K562 (cell line): ENCODE measurements around the gene LMO7. TPM values are rescaled to one million over a fixed set of nuclear protein-coding genes. Genes with fewer than 3 reads are reported as not detected.

ENCODE experiments used
- ATAC-seq: fragments of 200-7000 bp; cut with Tn5 transposase; 3 replicates; pipeline ENCODE4 v1.9.1; 2020; ENCODE audit warnings: moderate library complexity
- BruUV-seq: library from RNA; stranded (reverse); fragments of 400-500 nt; replicated peaks from 2 replicates; lab custom pipeline; 2021; lab: Mats Ljungman, UMichigan
- CTCF ChIA-PET: fragments of 300-600 bp; formaldehyde crosslinking; extraction: SDS; loops from one replicate; lab custom pipeline; 2021; ENCODE audit warnings: low intra/inter-chr PET ratio; lab: Yijun Ruan, JAX
- POLR2A ChIA-PET: fragments of 300-600, 350-650 bp; sonication (Branson Sonifier 250); formaldehyde crosslinking; extraction: SDS; loops from one replicate; lab custom pipeline; 2021; ENCODE audit warnings: antibody characterized with exemption, inconsistent platforms; lab: Yijun Ruan, JAX
- DNase-seq, 4 experiments: peaks; one replicate each; pipeline versions ENCODE4 v3.0.0 to v3.0.0-alpha.2; 2011 to 2018; ENCODE audit warnings: low spot score in 3 of 4, mixed read lengths in 3 of 4; ENCODE audit errors: extremely low read depth in 1 of 4
- FAIRE-seq: peaks from 2 replicates; lab custom pipeline; 2011; peaks lifted over from hg19 to GRCh38; lab: Jason Lieb, UNC
- H2AFZ ChIP-seq: 2 replicates; pipeline ENCODE4 v1.6.0; 2011; ENCODE audit warnings: low read depth, low read length, control low read depth, inconsistent platforms
- H3K27ac ChIP-seq: fragments of 200-600 bp; 3 replicates; pipeline ENCODE4 v1.8.0; 2011; ENCODE audit warnings: low read depth, mild to moderate bottlenecking, control low read depth, inconsistent platforms, low read length, moderate library complexity, mixed read lengths; ENCODE audit errors: extremely low read depth
- H3K27me3 ChIP-seq, 2 experiments: fragments of 300-600 bp in 1 of 2; 2 replicates in 1 of 2; 3 replicates in 1 of 2; pipeline versions ENCODE4 v1.6.0 to v1.8.0; 2011; ENCODE audit warnings: inconsistent platforms in 2 of 2, low read length in 2 of 2, mild to moderate bottlenecking in 1 of 2, mixed read lengths in 1 of 2, moderate library complexity in 1 of 2; ENCODE audit not compliant: control insufficient read depth in 2 of 2, insufficient read depth in 2 of 2
- H3K36me3 ChIP-seq: fragments of 300-600 bp; 3 replicates; pipeline ENCODE4 v1.8.0; 2011; ENCODE audit warnings: mild to moderate bottlenecking, low read length, inconsistent platforms; ENCODE audit not compliant: control insufficient read depth, insufficient read depth
- H3K4me1 ChIP-seq, 2 experiments: fragments of 200-600 bp in 1 of 2; replicated peaks in 1 of 2; 2 replicates in 1 of 2; 3 replicates in 1 of 2; pipeline versions ENCODE4 v1.5.1 to v1.8.0; 2011; ENCODE audit warnings: inconsistent platforms in 2 of 2, low read length in 2 of 2, mild to moderate bottlenecking in 1 of 2, mixed read lengths in 1 of 2, moderate library complexity in 1 of 2; ENCODE audit not compliant: control insufficient read depth in 2 of 2, insufficient read depth in 2 of 2
- H3K4me2 ChIP-seq: 2 replicates; pipeline ENCODE4 v1.6.1; 2011; ENCODE audit warnings: low read length, control low read depth, inconsistent platforms, mixed read lengths; ENCODE audit not compliant: insufficient read depth
- H3K4me3 ChIP-seq: fragments of 200-600 bp; sonication (generic), shearing (Covaris generic); 2 replicates; pipeline ENCODE4 v1.5.1; 2016; ENCODE audit warnings: control low read depth, inconsistent platforms
- H3K79me2 ChIP-seq: fragments of 200-600 bp; 3 replicates; pipeline ENCODE4 v1.8.0; 2011; ENCODE audit warnings: low read length, inconsistent platforms; ENCODE audit not compliant: control insufficient read depth, insufficient read depth
- H3K9ac ChIP-seq, 2 experiments: 2 replicates each; pipeline versions ENCODE4 v1.6.0 to v1.6.1; 2011; ENCODE audit warnings: low read depth in 2 of 2, low read length in 2 of 2, control low read depth in 1 of 2, inconsistent platforms in 1 of 2, mild to moderate bottlenecking in 1 of 2, mixed read lengths in 1 of 2; ENCODE audit not compliant: insufficient read depth in 1 of 2
- H3K9me1 ChIP-seq: one replicate; pipeline ENCODE4 v1.6.0; 2011; ENCODE audit warnings: inconsistent platforms, mild to moderate bottlenecking, low read length, moderate library complexity; ENCODE audit not compliant: control insufficient read depth, insufficient read depth
- H3K9me3 ChIP-seq: replicated peaks from 2 replicates; pipeline ENCODE4 v1.5.1; 2011; ENCODE audit warnings: low read depth, low read length, inconsistent platforms; ENCODE audit not compliant: control insufficient read depth, insufficient read depth
- H4K20me1 ChIP-seq: replicated peaks from 2 replicates; pipeline ENCODE4 v1.6.1; 2011; ENCODE audit warnings: low read length, inconsistent platforms, mixed read lengths; ENCODE audit not compliant: control insufficient read depth, insufficient read depth
- WGBS: fragments of 100-300 bp; shearing (Covaris generic); methylation state at CpG from one replicate; pipeline ENCODE4 v1.1.6; 2016; ENCODE audit warnings: low coverage, mixed read lengths; ENCODE audit not compliant: insufficient coverage; ENCODE audit errors: missing lambda C conversion rate; 5-methylcytosine and 5-hydroxymethylcytosine counted together
- in situ Hi-C: fragments of 300-500 bp; cut with MboI; formaldehyde crosslinking; loops from 4 replicates; pipeline ENCODE4 v1.15.0; 2018; ENCODE audit warnings: inconsistent platforms, mixed read lengths
- intact Hi-C: fragments of 100-400 bp; cut with micrococcal nuclease; formaldehyde crosslinking; loops from 2 replicates; pipeline ENCODE4 v1.14.2; 2022
- polyA plus RNA-seq, 8 experiments: library from polyadenylated mRNA; depleted of rRNA in 4 of 8; stranded (reverse) in 5 of 8; unstranded in 3 of 8; fragments of >200 nt; fragmentation: Nextera tagmentation in 2 of 8; fragmentation: Illumina TruSeq in 1 of 8; extraction: Ambion mirVana in 2 of 8; extraction: Trizol in 1 of 8; gene quantifications; 2 replicates each; pipeline versions ENCODE4 v1.2.1 to v1.2.3, GENCODE V29; 2011 to 2014; ENCODE audit warnings: inconsistent platforms in 1 of 8, missing spikeins in 1 of 8
- total RNA-seq, 7 experiments: library from RNA; depleted of rRNA in 6 of 7; stranded (reverse); fragments of >200 nt in 6 of 7; fragmentation: Illumina TruSeq in 2 of 7; extraction: Trizol in 2 of 7; gene quantifications; 2 replicates each; pipeline versions ENCODE4 v1.2.1 to v1.2.3, GENCODE V29; 2011 to 2021; ENCODE audit warnings: low replicate concordance in 1 of 7
- TF ChIP-seq, protein P1 (sequence below), 2 experiments: fragments of 150-350 bp in 1 of 2; IDR thresholded peaks; 2 replicates each; pipeline ENCODE4 v1.6.1; 2012 to 2016; ENCODE audit warnings: low read depth in 2 of 2, low read length in 2 of 2, mild to moderate bottlenecking in 1 of 2, moderate library complexity in 1 of 2
- TF ChIP-seq, protein P2 (sequence below), 2 experiments: fragments of 200-800 bp in 1 of 2; sonication (Bioruptor generic) in 1 of 2; sonication (generic) in 1 of 2; formaldehyde crosslinking in 1 of 2; IDR thresholded peaks in 1 of 2; conservative IDR thresholded peaks in 1 of 2; 2 replicates each; pipeline versions ENCODE4 v1.5.0 to v1.6.1; 2016 to 2020; ENCODE audit warnings: missing compliant biosample characterization in 1 of 2, missing genetic modification characterization in 1 of 2, missing genetic modification reagents in 1 of 2
- TF ChIP-seq, protein P3 (sequence below): sonication (generic); formaldehyde crosslinking; IDR thresholded peaks from 2 replicates; pipeline ENCODE4 v1.8.1; 2023; ENCODE audit warnings: mild to moderate bottlenecking, missing genetic modification reagents, moderate library complexity

LMO7 gene
- total and polyA plus RNA-seq, 9 of the 15 experiments (the other 6 are each of a cell fraction or from before 2014, with no cell fraction given): 0.42 to 4.3 (median 1.7) TPM

DNA sequence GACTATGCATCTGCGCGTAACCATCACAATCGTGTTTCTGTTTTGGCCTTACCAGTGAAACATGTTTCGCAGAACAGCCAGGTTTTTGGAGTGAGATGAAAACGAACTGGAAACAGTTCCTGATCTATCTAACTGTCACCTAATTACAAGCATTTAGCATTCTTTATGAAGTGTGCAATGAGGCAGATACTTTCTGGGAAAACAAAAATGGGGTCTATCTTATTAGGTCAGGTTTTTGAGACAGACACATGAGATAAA, 182.8 kb downstream of the LMO7 start (continued):
- TF ChIP-seq, protein P1, sequence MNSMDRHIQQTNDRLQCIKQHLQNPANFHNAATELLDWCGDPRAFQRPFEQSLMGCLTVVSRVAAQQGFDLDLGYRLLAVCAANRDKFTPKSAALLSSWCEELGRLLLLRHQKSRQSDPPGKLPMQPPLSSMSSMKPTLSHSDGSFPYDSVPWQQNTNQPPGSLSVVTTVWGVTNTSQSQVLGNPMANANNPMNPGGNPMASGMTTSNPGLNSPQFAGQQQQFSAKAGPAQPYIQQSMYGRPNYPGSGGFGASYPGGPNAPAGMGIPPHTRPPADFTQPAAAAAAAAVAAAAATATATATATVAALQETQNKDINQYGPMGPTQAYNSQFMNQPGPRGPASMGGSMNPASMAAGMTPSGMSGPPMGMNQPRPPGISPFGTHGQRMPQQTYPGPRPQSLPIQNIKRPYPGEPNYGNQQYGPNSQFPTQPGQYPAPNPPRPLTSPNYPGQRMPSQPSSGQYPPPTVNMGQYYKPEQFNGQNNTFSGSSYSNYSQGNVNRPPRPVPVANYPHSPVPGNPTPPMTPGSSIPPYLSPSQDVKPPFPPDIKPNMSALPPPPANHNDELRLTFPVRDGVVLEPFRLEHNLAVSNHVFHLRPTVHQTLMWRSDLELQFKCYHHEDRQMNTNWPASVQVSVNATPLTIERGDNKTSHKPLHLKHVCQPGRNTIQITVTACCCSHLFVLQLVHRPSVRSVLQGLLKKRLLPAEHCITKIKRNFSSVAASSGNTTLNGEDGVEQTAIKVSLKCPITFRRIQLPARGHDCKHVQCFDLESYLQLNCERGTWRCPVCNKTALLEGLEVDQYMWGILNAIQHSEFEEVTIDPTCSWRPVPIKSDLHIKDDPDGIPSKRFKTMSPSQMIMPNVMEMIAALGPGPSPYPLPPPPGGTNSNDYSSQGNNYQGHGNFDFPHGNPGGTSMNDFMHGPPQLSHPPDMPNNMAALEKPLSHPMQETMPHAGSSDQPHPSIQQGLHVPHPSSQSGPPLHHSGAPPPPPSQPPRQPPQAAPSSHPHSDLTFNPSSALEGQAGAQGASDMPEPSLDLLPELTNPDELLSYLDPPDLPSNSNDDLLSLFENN (IDR thresholded peaks at IDR 0.05; ENCODE audit: low read depth in 2 of 2, low read length in 2 of 2): no peak
- TF ChIP-seq, protein P2, sequence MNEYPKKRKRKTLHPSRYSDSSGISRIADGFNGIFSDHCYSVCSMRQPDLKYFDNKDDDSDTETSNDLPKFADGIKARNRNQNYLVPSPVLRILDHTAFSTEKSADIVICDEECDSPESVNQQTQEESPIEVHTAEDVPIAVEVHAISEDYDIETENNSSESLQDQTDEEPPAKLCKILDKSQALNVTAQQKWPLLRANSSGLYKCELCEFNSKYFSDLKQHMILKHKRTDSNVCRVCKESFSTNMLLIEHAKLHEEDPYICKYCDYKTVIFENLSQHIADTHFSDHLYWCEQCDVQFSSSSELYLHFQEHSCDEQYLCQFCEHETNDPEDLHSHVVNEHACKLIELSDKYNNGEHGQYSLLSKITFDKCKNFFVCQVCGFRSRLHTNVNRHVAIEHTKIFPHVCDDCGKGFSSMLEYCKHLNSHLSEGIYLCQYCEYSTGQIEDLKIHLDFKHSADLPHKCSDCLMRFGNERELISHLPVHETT (CRISPR knock-in tag; conservative IDR thresholded peaks at IDR 0.05 in 1 of 2, IDR thresholded peaks at IDR 0.05 in 1 of 2): no peak
- TF ChIP-seq, all 486 proteins: peak for 0

DNA sequence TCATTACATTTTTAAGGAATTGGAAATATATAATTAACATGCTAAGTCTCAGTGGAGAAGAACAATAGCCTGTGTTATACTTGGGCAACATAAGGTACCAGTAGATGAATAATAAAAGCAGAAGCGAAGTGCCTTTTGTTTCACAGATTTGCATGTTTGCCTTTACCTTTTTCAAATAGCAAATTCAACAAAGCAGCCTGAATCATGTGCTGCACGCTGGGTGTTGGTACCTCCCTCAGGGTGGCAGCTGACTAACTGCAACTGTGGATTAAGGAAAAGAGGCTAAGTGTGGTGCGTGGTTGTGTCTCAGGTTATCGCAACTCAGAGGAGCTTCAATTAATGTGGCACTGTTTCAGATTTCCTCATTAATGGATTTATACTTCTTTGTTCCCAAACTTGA, 189.0 kb downstream of the LMO7 start:
- ChIA-PET CTCF (no interaction called here), POLR2A (no interaction called here)
- H3K4me2 ChIP-seq: no peak overlapping the region
- no peaks in the 10 kb centered on the region for H3K36me3 ChIP-seq
- H3K9me1 ChIP-seq: no peaks in the 10 kb centered on the region
- H3K27me3 ChIP-seq: no peaks in the 10 kb centered on the region
- H3K4me3 ChIP-seq: no peak overlapping the region
- no peaks in the 10 kb centered on the region for H3K79me2 ChIP-seq
- no peaks in the 10 kb centered on the region for H3K4me1 ChIP-seq
- intact Hi-C loops: no loop called here
- H2AFZ ChIP-seq: no peak overlapping the region
- DNase-seq: no peak
- 24% methylated on average over 4 of the region's 4 CpGs for WGBS
- no peaks in the 10 kb centered on the region for H4K20me1 ChIP-seq
- no peak overlapping the region for H3K27ac ChIP-seq
- H3K9me3 ChIP-seq: no peaks in the 10 kb centered on the region
- TF ChIP-seq, protein P3, sequence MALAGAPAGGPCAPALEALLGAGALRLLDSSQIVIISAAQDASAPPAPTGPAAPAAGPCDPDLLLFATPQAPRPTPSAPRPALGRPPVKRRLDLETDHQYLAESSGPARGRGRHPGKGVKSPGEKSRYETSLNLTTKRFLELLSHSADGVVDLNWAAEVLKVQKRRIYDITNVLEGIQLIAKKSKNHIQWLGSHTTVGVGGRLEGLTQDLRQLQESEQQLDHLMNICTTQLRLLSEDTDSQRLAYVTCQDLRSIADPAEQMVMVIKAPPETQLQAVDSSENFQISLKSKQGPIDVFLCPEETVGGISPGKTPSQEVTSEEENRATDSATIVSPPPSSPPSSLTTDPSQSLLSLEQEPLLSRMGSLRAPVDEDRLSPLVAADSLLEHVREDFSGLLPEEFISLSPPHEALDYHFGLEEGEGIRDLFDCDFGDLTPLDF (CRISPR knock-in tag): no peak
- in situ Hi-C loops: no loop called here
- FAIRE-seq: no peak
- H3K9ac ChIP-seq: no peak overlapping the region
- BruUV-seq: no TSS peak
- ATAC-seq: no peak
